SU-DHL-6 (cell line): ENCODE results near the gene ATP13A1.
A peak's percentile ranks its signal among the peaks of the same experiment; 100 is the strongest.

ENCODE experiments used
- H2AFZ ChIP-seq: fragments of 200-600 bp; sonication (generic); 2 replicates; pipeline ENCODE4 v1.6.1; 2014; ENCODE audit warnings: low read depth, mild to moderate bottlenecking, moderate library complexity, mixed read lengths, antibody characterized with exemption, low read length; ENCODE audit not compliant: severe bottlenecking
- H3F3A ChIP-seq: fragments of 200-600 bp; shearing (Covaris generic); 2 replicates; pipeline ENCODE4 v1.6.0; 2016; ENCODE audit warnings: antibody characterized with exemption, mild to moderate bottlenecking; ENCODE audit not compliant: insufficient read depth
- H3K27ac ChIP-seq: fragments of 200-600 bp; sonication (generic); 2 replicates; pipeline ENCODE4 v1.5.1; 2016; ENCODE audit warnings: low read depth, mild to moderate bottlenecking, low read length, moderate library complexity, mixed read lengths
- H3K27me3 ChIP-seq: fragments of 200-600 bp; sonication (generic), shearing (Covaris generic); 2 replicates; pipeline ENCODE4 v1.6.0; 2014; ENCODE audit warnings: mild to moderate bottlenecking, low read length
- H3K36me3 ChIP-seq: fragments of 200-600 bp; sonication (generic); 2 replicates; pipeline ENCODE4 v1.6.1; 2014; ENCODE audit warnings: mild to moderate bottlenecking, low read length, mixed read lengths
- H3K4me2 ChIP-seq: fragments of 300-600, 200-600 bp; shearing (Covaris generic), sonication (generic); 2 replicates; pipeline ENCODE4 v1.6.0; 2014; ENCODE audit warnings: low read length, low read depth, mild to moderate bottlenecking; ENCODE audit not compliant: poor library complexity, severe bottlenecking
- H3K4me3 ChIP-seq: fragments of 200-600 bp; sonication (generic); 2 replicates; pipeline ENCODE4 v1.5.1; 2014; ENCODE audit warnings: antibody characterized with exemption, low read length, mild to moderate bottlenecking, mixed read lengths; ENCODE audit not compliant: insufficient read depth, poor library complexity, severe bottlenecking
- H3K79me2 ChIP-seq: fragments of 200-600 bp; sonication (generic); 2 replicates; pipeline ENCODE4 v1.6.1; 2014; ENCODE audit warnings: mild to moderate bottlenecking, low read length, moderate library complexity; ENCODE audit not compliant: insufficient read depth
- H3K9ac ChIP-seq: fragments of 200-600 bp; sonication (generic); 2 replicates; pipeline ENCODE4 v1.7.0; 2014; ENCODE audit warnings: mild to moderate bottlenecking, low read length
- H3K9me2 ChIP-seq: fragments of 200-600 bp; sonication (generic); replicated peaks from 2 replicates; pipeline ENCODE4 v1.6.1; 2014; ENCODE audit warnings: low read length; ENCODE audit not compliant: insufficient read depth
- H3K9me3 ChIP-seq: fragments of 200-600 bp; sonication (generic); 2 replicates; pipeline ENCODE4 v1.6.1; 2014; ENCODE audit warnings: low read length, mixed read lengths; ENCODE audit not compliant: insufficient read depth
- H4K20me1 ChIP-seq: fragments of 200-600 bp; sonication (generic); 2 replicates; pipeline ENCODE4 v1.6.1; 2014; ENCODE audit warnings: low read depth, mild to moderate bottlenecking, antibody characterized with exemption, low read length, moderate library complexity, mixed read lengths
- EZH2phosphoT487 ChIP-seq: fragments of 200-600 bp; sonication (generic), shearing (Covaris generic); conservative IDR thresholded peaks from 2 replicates; pipeline ENCODE4 v1.6.1; 2018; ENCODE audit warnings: mild to moderate bottlenecking, antibody characterized with exemption, low read length, moderate library complexity, mixed read lengths
- TF ChIP-seq, protein P1 (sequence below): fragments of 200-600 bp; sonication (generic); IDR thresholded peaks from one replicate; pipeline ENCODE4 v1.5.1; 2017; ENCODE audit warnings: antibody characterized with exemption, mild to moderate bottlenecking, low read length, moderate library complexity; ENCODE audit not compliant: insufficient read depth, poor library complexity, severe bottlenecking

The ATP13A1 gene

DNA sequence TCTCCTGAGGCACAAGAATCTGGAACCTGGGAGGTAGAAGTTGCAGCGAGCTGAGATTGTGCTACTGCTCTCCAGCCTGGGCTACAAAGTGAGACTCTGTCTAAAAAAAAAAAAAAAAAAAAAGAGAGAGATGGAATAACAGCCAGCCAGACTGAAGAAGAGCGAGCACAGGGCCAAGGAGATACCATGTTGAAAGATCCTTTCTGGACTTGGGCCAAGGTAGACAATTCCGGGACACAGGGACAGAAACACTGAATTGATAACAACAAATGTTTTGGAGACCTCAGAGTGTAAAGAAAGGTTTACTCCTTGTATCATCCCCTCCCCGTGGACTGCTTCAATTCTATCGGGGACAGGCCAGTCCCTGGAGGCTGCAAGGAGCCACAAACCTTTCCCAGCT is 40.1 kb downstream of the ATP13A1 start:
- TF ChIP-seq EZH2phosphoT487 = no peak
- TF ChIP-seq, protein P1, sequence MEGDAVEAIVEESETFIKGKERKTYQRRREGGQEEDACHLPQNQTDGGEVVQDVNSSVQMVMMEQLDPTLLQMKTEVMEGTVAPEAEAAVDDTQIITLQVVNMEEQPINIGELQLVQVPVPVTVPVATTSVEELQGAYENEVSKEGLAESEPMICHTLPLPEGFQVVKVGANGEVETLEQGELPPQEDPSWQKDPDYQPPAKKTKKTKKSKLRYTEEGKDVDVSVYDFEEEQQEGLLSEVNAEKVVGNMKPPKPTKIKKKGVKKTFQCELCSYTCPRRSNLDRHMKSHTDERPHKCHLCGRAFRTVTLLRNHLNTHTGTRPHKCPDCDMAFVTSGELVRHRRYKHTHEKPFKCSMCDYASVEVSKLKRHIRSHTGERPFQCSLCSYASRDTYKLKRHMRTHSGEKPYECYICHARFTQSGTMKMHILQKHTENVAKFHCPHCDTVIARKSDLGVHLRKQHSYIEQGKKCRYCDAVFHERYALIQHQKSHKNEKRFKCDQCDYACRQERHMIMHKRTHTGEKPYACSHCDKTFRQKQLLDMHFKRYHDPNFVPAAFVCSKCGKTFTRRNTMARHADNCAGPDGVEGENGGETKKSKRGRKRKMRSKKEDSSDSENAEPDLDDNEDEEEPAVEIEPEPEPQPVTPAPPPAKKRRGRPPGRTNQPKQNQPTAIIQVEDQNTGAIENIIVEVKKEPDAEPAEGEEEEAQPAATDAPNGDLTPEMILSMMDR = no peak
- no peak overlapping the region for H3K4me3 ChIP-seq
- H3K9ac ChIP-seq = no peak overlapping the region
- no peak overlapping the region for H3K4me2 ChIP-seq
- no peaks in the 10 kb centered on the region for H3K36me3 ChIP-seq
- H3K9me2 ChIP-seq = no peaks in the 10 kb centered on the region
- no peak overlapping the region for H2AFZ ChIP-seq
- no peaks in the 10 kb centered on the region for H4K20me1 ChIP-seq
- peaks cover under 1% of the 10 kb centered on the region; the same call in 1 of the 2 replicates for H3F3A ChIP-seq
- no peaks in the 10 kb centered on the region for H3K9me3 ChIP-seq
- no peaks in the 10 kb centered on the region for H3K79me2 ChIP-seq
- H3K27me3 ChIP-seq = no peaks in the 10 kb centered on the region
- no peak overlapping the region for H3K27ac ChIP-seq

DNA sequence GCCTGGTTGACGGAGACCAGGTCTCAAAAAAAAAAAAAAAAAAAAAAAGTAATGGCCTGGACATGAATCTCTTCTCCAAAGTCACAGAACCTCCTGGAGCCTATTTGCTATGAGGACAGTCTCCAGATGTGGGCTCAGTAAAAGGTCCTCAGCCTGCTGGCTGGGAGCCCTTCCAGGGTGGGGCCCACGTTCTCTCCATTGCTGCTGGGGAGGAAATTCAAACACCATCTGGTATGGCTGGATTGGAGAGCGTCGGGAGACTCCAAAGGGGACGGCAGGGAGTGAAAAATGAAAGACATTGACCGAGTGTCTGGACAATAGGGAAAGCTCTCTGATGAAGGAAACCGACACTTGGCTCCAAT is 43.6 kb downstream of the ATP13A1 start:
- H3K9ac ChIP-seq = no peak overlapping the region
- H3K4me2 ChIP-seq = no peak overlapping the region
- H3K4me3 ChIP-seq = no peak overlapping the region
- H2AFZ ChIP-seq = no peak overlapping the region
- no peaks in the 10 kb centered on the region; the same call in 1 of the 2 replicates for H3F3A ChIP-seq
- H3K9me3 ChIP-seq = no peaks in the 10 kb centered on the region
- TF ChIP-seq EZH2phosphoT487 = no peak
- TF ChIP-seq, protein P1 = no peak
- H3K36me3 ChIP-seq = no peaks in the 10 kb centered on the region
- H3K79me2 ChIP-seq = no peaks in the 10 kb centered on the region
- H3K27ac ChIP-seq = no peak overlapping the region
- H3K9me2 ChIP-seq = no peaks in the 10 kb centered on the region
- H3K27me3 ChIP-seq = no peaks in the 10 kb centered on the region
- H4K20me1 ChIP-seq = no peaks in the 10 kb centered on the region

DNA sequence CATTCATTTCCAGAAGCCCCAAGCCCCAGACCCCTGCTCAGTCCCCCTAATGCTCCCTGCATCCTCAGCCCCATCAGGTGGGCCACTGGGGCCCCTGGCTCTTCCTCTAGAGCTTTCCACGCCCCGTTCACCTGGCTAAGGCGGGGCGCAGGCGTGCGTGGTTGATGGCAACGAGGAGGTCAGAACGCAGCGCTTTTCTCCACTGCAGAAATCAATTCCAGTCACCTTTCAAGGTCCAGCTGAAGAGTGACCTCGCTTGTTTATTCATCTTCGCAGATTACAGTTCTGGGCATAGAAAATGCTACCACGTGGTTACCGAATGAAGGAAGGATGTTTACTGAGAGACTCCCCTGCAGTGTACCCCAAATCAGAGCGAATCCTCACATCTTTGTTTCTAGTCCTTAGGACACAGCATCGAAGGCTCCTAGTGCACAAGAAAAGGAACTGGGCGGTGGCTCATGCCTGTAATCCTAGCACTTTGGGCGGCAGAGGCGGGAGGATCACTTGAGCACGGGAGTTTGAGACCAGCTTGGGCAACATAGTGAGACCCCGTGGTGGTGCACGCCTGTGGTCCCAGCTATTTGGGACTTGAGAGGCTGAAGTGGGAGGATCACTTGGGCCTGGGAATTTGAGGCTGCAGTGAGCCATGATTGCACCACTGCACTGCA is 44.2 kb downstream of the ATP13A1 start:
- no peaks in the 10 kb centered on the region for H3K9me3 ChIP-seq
- no peaks in the 10 kb centered on the region for H4K20me1 ChIP-seq
- H2AFZ ChIP-seq = no peak overlapping the region
- no peaks in the 10 kb centered on the region; the same call in 1 of the 2 replicates for H3F3A ChIP-seq
- no peaks in the 10 kb centered on the region for H3K9me2 ChIP-seq
- H3K27me3 ChIP-seq = no peaks in the 10 kb centered on the region
- no peaks in the 10 kb centered on the region for H3K36me3 ChIP-seq
- H3K9ac ChIP-seq = no peak overlapping the region
- H3K4me3 ChIP-seq = peak overlapping the region; percentile 21
- no peaks in the 10 kb centered on the region for H3K79me2 ChIP-seq
- H3K4me2 ChIP-seq = peak overlapping the region; percentile 53
- TF ChIP-seq, protein P1 = no peak
- no peak for TF ChIP-seq EZH2phosphoT487
- no peak overlapping the region for H3K27ac ChIP-seq
